Measurements from ENCODE around the gene DENND4C.

DENND4C gene

DNA sequence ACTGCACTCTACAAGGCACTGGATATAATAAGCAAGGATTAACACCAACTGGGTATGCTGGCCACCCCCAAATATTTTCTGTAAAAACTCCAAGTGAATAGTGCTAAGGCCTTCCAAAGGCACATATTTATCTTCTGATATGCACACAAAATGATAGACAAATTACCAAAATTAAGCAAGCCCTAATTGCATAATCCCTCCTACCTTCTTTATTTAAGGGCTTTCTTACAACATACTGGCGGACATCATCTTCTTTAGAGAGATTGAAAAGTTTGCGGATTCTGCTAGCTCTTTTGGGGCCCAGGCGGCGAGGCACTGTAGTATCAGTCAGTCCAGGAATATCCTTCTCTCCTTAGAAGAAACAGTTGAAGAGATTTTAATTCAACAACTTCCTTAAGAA is 147.7 kb downstream of the DENND4C start (continued):
- no peak for TF ChIP-seq ZNF274 (IDR thresholded peaks at IDR 0.05; ENCODE audit: low read length)
- TF ChIP-seq ZNF274 (tag by site-specific recombination; IDR thresholded peaks at IDR 0.05; ENCODE audit: borderline replicate concordance): no peak
- TF ChIP-seq ZBTB20 (tag by site-specific recombination; IDR thresholded peaks at IDR 0.05): no peak

DNA sequence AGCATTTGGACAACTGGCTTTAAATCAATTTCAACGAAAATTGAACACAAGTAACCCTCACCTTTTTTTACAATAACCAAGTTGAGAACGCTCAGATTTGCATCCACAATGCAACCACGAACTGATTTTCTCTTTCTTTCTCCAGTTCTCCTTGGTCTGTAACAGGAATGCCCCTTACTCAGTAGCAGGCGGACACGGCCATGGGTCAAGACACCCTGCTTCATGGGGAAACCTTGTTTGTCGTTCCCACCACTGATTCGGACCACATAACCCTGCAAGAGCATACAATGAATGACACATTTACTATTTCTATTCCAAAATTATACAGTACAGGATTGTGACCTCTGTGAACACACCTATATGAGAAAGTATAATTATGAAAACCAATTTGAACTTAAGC is 148.2 kb downstream of the DENND4C start:
- TF ChIP-seq ZNF248 (tag by site-specific recombination; IDR thresholded peaks at IDR 0.05): no peak
- no peak for TF ChIP-seq PBX3 (CRISPR knock-in tag; IDR thresholded peaks at IDR 0.05)
- TF ChIP-seq ZNF362 (tag by site-specific recombination; IDR thresholded peaks at IDR 0.05): no peak
- no peak for TF ChIP-seq ZSCAN23 (tag by site-specific recombination; IDR thresholded peaks at IDR 0.05)
- no peak for TF ChIP-seq ZNF274 (IDR thresholded peaks at IDR 0.05; ENCODE audit: low read length)
- no peak for TF ChIP-seq ZNF274 (tag by site-specific recombination; IDR thresholded peaks at IDR 0.05; ENCODE audit: borderline replicate concordance)
- no peak for TF ChIP-seq ZNF639 (tag by site-specific recombination; IDR thresholded peaks at IDR 0.05)
- no peak for TF ChIP-seq ZXDB (tag by site-specific recombination; IDR thresholded peaks at IDR 0.05)
- TF ChIP-seq ZNF211 (tag by site-specific recombination; IDR thresholded peaks at IDR 0.05; ENCODE audit: low read depth): no peak
- TF ChIP-seq ZSCAN16 (tag by site-specific recombination; IDR thresholded peaks at IDR 0.05): no peak
- TF ChIP-seq ZBTB20 (tag by site-specific recombination; IDR thresholded peaks at IDR 0.05): no peak
- TF ChIP-seq YY2 (tag by site-specific recombination; IDR thresholded peaks at IDR 0.05): no peak
- TF ChIP-seq ZNF585B (tag by site-specific recombination; IDR thresholded peaks at IDR 0.05): no peak
- TF ChIP-seq ZNF24 (tag by site-specific recombination; IDR thresholded peaks at IDR 0.05): no peak
- no peak for TF ChIP-seq ZNF501 (tag by site-specific recombination; IDR thresholded peaks at IDR 0.05)
- no peak for TF ChIP-seq ZNF324 (tag by site-specific recombination; IDR thresholded peaks at IDR 0.05)
- no peak for TF ChIP-seq ZNF114 (tag by site-specific recombination; IDR thresholded peaks at IDR 0.05)
- POLR2A ChIA-PET: interaction anchor here (0.5 to 2.6 kb wide), 4 partner anchors 13 to 329 kb away, joined by 3 to 14 read pairs (median 14); partner anchors contain the start of genes ACER2 and RRAGA
- Histone ChIP-seq H3K4me3 (ENCODE audit: low read depth, low read length) (peak overlapping the region; percentile 74), H3K4me1 (ENCODE audit: control insufficient read depth, insufficient read depth, low read length) (no peaks in the 10 kb centered on the region), H3K9me3 (ENCODE audit: control insufficient read depth, insufficient read depth, low read depth, low read length) (no peaks in the 10 kb centered on the region), H3K27ac (ENCODE audit: extremely low read depth, low read depth, low read length) (peak overlapping the region; percentile 99), H3K36me3 (ENCODE audit: control insufficient read depth in 2 of 2, insufficient read depth in 1 of 2, low read length in 2 of 2) (peaks cover 29 to 60% of the 10 kb centered on the region in 2 experiments)
- CTCF ChIA-PET: interaction anchor here (1.6 kb wide), 1 partner anchor 74 kb away, joined by 4 read pairs; no protein-coding TSS in a partner anchor

DNA sequence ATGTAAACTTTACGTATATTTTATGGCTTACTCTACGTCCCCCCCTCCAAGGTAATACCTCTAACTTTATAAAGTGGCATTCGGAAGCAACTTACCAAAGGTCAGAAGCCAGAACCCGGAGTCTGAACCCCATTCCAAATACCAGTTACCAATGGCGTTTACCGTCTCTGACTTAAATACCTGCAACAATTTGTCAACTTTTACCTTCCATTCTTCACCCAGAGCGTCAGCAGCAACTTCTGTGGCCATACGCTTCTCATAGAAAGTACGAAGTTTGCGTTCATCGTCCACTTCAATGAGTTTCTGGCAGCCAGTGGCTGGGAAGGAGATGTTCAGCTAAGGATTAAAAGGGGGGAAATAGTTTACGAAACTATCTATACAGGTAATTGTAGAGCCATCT is 148.8 kb downstream of the DENND4C start:
- Histone ChIP-seq H3K36me3 (ENCODE audit: control insufficient read depth in 2 of 2, insufficient read depth in 1 of 2, low read length in 2 of 2) (peaks cover 29 to 54% of the 10 kb centered on the region in 2 experiments), H3K9me3 (ENCODE audit: control insufficient read depth, insufficient read depth, low read depth, low read length) (no peaks in the 10 kb centered on the region), H3K4me3 (ENCODE audit: low read depth, low read length) (peak overlapping the region; percentile 74), H3K4me1 (ENCODE audit: control insufficient read depth, insufficient read depth, low read length) (no peaks in the 10 kb centered on the region), H3K27ac (ENCODE audit: extremely low read depth, low read depth, low read length) (peak overlapping the region; percentile 99)
- TF ChIP-seq ZNF211 (tag by site-specific recombination; IDR thresholded peaks at IDR 0.05; ENCODE audit: low read depth) (no peak), PRDM1 (tag by site-specific recombination; IDR thresholded peaks at IDR 0.05) (no peak), SCRT1 (tag by site-specific recombination; IDR thresholded peaks at IDR 0.05; ENCODE audit: borderline replicate concordance) (no peak), BCL11A (tag by site-specific recombination; IDR thresholded peaks at IDR 0.05; ENCODE audit: low read depth) (no peak), BCL6B (tag by site-specific recombination; IDR thresholded peaks at IDR 0.05) (no peak), ZNF404 (tag by site-specific recombination; IDR thresholded peaks at IDR 0.05) (no peak), ZNF473 (tag by site-specific recombination; IDR thresholded peaks at IDR 0.05) (no peak), ZNF791 (tag by site-specific recombination; IDR thresholded peaks at IDR 0.05) (no peak), ZNF670 (tag by site-specific recombination; IDR thresholded peaks at IDR 0.05; ENCODE audit: low read depth) (no peak), ZSCAN30 (tag by site-specific recombination; IDR thresholded peaks at IDR 0.05) (no peak)
- CTCF ChIA-PET: interaction anchor here (1.6 kb wide), 1 partner anchor 73 kb away, joined by 4 read pairs; no protein-coding TSS in a partner anchor
- POLR2A ChIA-PET: interaction anchor here (0.6 to 2.6 kb wide), 8 partner anchors 13 to 330 kb away, joined by 3 to 14 read pairs (median 8); partner anchors contain the start of genes ACER2, DENND4C and RRAGA
